ENCODE results near the gene CCDC15. TPM values are rescaled to one million over a fixed set of nuclear protein-coding genes. Genes with fewer than 3 reads are reported as not detected.

Gene CCDC15
- total and polyA plus RNA-seq, 2 of the 4 experiments (the other 2 are of a cell fraction), result 1.1 to 2.0 TPM

DNA sequence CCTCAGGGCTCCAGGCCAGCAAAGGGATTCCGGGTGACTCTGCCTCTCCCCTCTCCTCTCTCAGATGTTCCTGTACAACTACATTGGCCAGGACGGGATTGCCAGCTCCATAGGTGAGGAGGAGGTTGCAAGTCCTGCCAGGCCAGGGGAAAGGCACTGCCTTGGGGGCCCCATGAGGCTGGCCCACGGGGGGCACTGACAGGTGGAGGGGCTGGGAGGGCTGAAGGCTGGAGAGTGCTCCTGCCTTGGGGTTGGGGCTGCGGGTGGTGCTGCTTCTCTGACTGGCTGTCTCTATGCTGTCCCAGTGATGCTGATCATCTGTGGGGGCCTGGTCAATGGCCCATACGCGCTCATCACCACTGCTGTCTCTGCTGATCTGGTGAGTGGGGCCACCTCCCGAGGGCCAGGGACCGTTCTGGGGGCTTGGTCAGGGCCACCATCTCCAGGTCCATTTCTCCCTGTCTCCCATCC, 130.8 kb downstream of the CCDC15 start:
- H3K4me3 ChIP-seq (ENCODE audit: insufficient read depth, low read depth, low read length), result no peak overlapping the region
- H3K18ac ChIP-seq (ENCODE audit: low read depth, low read length), result no peak overlapping the region
- H4K20me1 ChIP-seq (ENCODE audit: insufficient read depth, low read length), result no peaks in the 10 kb centered on the region
- no CpG with 5 or more reads among the region's 8 CpGs for WGBS, 2 experiments (ENCODE audit: extremely low coverage in 2 of 2, insufficient read length in 1 of 2)
- no peak overlapping the region for H3K4me2 ChIP-seq (ENCODE audit: low read depth, low read length)
- H3K9me3 ChIP-seq (ENCODE audit: control insufficient read depth, insufficient read depth, low read length), result no peaks in the 10 kb centered on the region
- H3K14ac ChIP-seq (replicated peaks; ENCODE audit: low read depth, low read length), result no peak overlapping the region
- H3K56ac ChIP-seq (ENCODE audit: extremely low read depth, insufficient read depth, low read length), result no peak overlapping the region
- H3K36me3 ChIP-seq (ENCODE audit: control insufficient read depth, insufficient read depth, low read length), result no peaks in the 10 kb centered on the region
- no peak overlapping the region for H2BK20ac ChIP-seq (ENCODE audit: low read depth, low read length)
- H4K8ac ChIP-seq (ENCODE audit: low read depth in 2 of 2, low read length in 2 of 2), result no peak overlapping the region
- no peak overlapping the region for H3K27ac ChIP-seq (ENCODE audit: insufficient read depth, low read length)
- no peak overlapping the region for H2AFZ ChIP-seq (replicated peaks; ENCODE audit: low read length, poor library complexity)
- H2BK120ac ChIP-seq (ENCODE audit: low read depth, low read length), result no peak overlapping the region
- no peaks in the 10 kb centered on the region for H3K27me3 ChIP-seq (ENCODE audit: control insufficient read depth, insufficient read depth, low read length)
- H2AK9ac ChIP-seq (replicated peaks; ENCODE audit: low read depth, low read length, poor library complexity), result no peak overlapping the region
- no TSS peak for BruUV-seq (replicated peaks)
- no peak overlapping the region for H4K91ac ChIP-seq (ENCODE audit: insufficient read depth, low read depth, low read length)
- dilution Hi-C loops (cut with HindIII; ENCODE audit: low sequenced_read_pairs, unreplicated experiment) (no loop called here), in situ Hi-C loops (cut with MboI; ENCODE audit: low sequenced_read_pairs) (no loop called here), intact Hi-C loops (cut with micrococcal nuclease) (no loop called here)
- H4K5ac ChIP-seq (ENCODE audit: low read depth, low read length), result no peak overlapping the region
- H3K4ac ChIP-seq (ENCODE audit: low read depth, low read length), result no peak overlapping the region
- CTCF ChIA-PET, result interaction anchor here (0.6 kb wide), 1 partner anchor 40 kb away, joined by 7 read pairs; no protein-coding TSS in a partner anchor
- no peak overlapping the region for H3K23ac ChIP-seq (ENCODE audit: low read depth, low read length)
- no peak for ATAC-seq (ENCODE audit: low read depth)
- H2AK5ac ChIP-seq (ENCODE audit: low read depth, low read length), result no peak overlapping the region
- no peak overlapping the region for H2BK15ac ChIP-seq (ENCODE audit: low read depth, low read length)
- POLR2A ChIA-PET (ENCODE audit: unreplicated experiment), result no interaction called here
- peaks cover 11% of the 10 kb centered on the region for H3K4me1 ChIP-seq (ENCODE audit: control insufficient read depth, insufficient read depth, low read length)
- TF ChIP-seq NFE2L2 (IDR thresholded peaks at IDR 0.05; ENCODE audit: low read depth, low read length), result no peak
- TF ChIP-seq SMC3 (IDR thresholded peaks at IDR 0.05; ENCODE audit: low read depth, low read length), result no peak
- TF ChIP-seq, protein P1, sequence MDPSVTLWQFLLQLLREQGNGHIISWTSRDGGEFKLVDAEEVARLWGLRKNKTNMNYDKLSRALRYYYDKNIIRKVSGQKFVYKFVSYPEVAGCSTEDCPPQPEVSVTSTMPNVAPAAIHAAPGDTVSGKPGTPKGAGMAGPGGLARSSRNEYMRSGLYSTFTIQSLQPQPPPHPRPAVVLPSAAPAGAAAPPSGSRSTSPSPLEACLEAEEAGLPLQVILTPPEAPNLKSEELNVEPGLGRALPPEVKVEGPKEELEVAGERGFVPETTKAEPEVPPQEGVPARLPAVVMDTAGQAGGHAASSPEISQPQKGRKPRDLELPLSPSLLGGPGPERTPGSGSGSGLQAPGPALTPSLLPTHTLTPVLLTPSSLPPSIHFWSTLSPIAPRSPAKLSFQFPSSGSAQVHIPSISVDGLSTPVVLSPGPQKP (IDR thresholded peaks at IDR 0.05; ENCODE audit: borderline replicate concordance, low read depth, low read length), result no peak
- TF ChIP-seq MXI1 (IDR thresholded peaks at IDR 0.05; ENCODE audit: borderline replicate concordance, low read depth, low read length), result no peak
- no peak for TF ChIP-seq FOS (IDR thresholded peaks at IDR 0.05; ENCODE audit: low read depth, low read length)
- no peak for TF ChIP-seq RAD21 (IDR thresholded peaks at IDR 0.05; ENCODE audit: low read length)
- TF ChIP-seq RFX5 (IDR thresholded peaks at IDR 0.05; ENCODE audit: low read depth, low read length), result no peak
- TF ChIP-seq MAFK (IDR thresholded peaks at IDR 0.05; ENCODE audit: low read depth, low read length), result no peak
- no peak for DNase-seq
- H3K9me1 ChIP-seq (ENCODE audit: insufficient read depth, low read length), result peaks cover 15% of the 10 kb centered on the region
- H3K79me1 ChIP-seq (ENCODE audit: low read depth in 1 of 2, low read length in 2 of 2), result no peaks in the 10 kb centered on the region
- no peak overlapping the region for H3K9ac ChIP-seq (ENCODE audit: low read depth, low read length)
- no peak overlapping the region for H2BK5ac ChIP-seq (ENCODE audit: low read depth, low read length, poor library complexity, severe bottlenecking)

All from IMR-90 (cell line).